NCI-H524 treated with DMSO at 0.1 percent for 48 hours (cell line): Measurements from ENCODE around the gene GABRR2.
"Not testable (repeated sequence)": the region's sequence is repeated elsewhere in the genome, so short reads cannot be mapped to it uniquely, and the experiment has no call there.

Experiments
- DNase-seq: peaks from one replicate; lab custom pipeline; 2025; lab: John Stamatoyannopoulos, UW

GABRR2 gene

GRCh38 chr6:89324304-89324703 is 9.2 kb upstream of the GABRR2 start:
- DNase-seq = no peak

GRCh38 chr6:89323511-89323971 is 8.4 kb upstream of the GABRR2 start:
- DNase-seq = no peak

DNA sequence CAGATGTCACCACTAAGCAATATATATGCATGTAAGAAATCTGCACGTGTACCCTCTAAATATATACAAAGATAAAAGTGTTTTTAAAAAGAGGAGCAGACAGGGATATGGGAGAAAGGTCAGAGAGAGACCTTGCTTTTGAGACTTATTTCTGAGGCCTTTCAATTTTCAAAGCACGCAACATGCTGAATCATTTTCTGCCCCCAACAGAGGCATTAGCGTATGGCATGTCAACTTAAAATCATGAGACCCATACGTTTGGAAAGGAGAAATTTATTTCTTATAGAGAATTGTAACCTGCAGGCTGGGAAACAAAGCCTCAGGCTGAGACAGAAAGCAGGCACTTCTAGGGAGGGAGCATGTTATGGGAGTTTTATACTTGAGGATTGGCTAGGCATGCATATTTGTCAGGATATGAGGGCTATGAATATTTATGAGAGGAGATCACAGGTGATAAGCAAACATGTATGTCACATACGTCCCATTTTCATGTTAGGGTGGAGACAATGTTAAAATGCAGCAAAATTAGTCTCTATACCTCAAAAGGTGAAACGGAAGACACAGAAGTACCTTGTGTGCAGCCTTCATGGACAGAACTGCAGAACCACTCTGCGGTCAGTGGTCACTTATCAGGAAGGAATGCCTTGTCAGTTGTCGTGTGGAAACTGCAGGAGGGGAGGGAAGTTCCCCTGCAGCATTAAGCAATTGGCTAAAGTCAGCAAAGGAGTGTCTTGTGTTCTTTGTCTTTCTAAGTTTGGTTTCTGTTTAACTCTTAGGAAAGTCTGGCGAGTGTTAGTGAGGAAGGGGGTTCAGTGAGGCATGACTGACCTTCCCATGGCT is 6.3 kb upstream of the GABRR2 start:
- no peak for DNase-seq

GRCh38 chr6:89320012-89320559 is 5.0 kb upstream of the GABRR2 start:
- DNase-seq = no peak

DNA sequence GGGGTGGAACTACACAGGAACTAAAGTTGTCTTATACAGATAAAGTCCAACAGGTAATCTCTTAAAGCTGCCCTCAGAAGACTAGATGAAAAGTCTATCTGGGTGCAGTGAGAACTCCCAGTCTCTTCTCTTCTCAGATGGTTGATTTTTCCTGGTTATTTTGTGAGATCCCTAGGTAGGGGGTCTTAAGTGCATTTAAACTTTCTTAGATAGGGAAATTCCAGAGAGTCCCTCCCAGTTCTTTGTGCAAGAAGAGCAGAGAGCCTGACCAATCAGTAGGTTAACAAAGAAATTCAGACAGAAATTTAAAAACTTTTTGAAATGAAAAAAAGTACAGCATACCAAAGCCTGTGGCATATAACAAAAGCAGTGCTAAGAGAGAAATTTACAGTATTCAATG is 2.0 kb upstream of the GABRR2 start:
- no peak for DNase-seq

GRCh38 chr6:89314692-89315091 is 407 bp downstream of the GABRR2 start:
- DNase-seq = no peak

DNA sequence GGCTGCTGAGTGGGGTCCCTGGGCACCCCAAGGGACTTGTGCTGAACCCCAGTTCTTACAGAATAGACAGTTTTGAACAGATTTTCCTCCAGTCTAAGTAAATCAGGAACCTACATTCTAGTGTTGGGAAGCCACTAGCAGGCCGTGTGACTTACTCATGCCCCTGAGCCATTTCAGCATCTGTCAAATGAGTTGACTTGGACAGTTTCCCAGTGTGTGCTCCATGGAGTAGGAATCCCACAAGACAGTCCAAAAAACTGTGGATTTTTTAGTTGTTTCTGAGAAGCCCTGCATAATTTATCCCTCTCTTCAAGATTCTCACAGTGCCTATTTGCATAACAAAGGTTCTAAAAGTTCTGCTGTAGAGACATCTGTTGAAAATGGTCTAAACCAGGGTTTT is 2.1 kb downstream of the GABRR2 start:
- DNase-seq = no peak

DNA sequence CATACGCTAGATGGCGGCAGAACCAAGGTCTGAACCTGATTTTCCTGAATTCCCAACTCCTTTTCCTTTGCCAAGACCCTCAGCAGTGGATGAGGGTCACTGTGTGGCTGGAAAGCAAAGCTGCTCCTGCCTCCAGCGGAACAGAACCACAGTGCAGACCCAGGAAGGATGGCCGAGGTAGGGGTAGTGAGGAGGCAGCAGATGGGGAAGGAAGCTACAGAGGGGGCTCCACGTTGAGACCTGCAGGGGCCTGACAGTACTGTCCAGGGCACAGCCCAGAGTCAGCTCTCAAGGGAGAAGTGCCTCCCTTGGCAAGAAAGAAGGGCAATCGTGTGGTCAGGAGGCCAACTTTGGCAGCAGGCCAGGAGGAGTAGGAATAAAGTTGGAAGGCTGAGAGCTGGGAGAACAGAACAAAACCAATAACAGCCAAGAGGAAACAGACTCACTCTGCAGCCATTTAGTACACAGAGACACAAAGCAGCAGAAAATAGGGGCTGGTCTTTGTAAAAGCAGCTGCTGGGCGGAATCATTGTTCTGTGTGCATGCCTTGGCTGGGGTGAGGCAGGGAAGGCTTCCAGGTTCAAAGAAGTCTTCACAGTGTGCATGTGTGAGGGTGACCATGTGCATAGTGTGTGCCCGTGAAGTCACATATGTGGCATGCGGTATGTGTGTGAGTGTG is 3.1 kb downstream of the GABRR2 start:
- no peak for DNase-seq

- DNase-seq = no peak
Measured at GRCh38 chr6:89311530-89311852, 3.6 kb downstream of the GABRR2 start.

GRCh38 chr6:89310929-89311328 is 4.2 kb downstream of the GABRR2 start:
- no peak for DNase-seq

DNA sequence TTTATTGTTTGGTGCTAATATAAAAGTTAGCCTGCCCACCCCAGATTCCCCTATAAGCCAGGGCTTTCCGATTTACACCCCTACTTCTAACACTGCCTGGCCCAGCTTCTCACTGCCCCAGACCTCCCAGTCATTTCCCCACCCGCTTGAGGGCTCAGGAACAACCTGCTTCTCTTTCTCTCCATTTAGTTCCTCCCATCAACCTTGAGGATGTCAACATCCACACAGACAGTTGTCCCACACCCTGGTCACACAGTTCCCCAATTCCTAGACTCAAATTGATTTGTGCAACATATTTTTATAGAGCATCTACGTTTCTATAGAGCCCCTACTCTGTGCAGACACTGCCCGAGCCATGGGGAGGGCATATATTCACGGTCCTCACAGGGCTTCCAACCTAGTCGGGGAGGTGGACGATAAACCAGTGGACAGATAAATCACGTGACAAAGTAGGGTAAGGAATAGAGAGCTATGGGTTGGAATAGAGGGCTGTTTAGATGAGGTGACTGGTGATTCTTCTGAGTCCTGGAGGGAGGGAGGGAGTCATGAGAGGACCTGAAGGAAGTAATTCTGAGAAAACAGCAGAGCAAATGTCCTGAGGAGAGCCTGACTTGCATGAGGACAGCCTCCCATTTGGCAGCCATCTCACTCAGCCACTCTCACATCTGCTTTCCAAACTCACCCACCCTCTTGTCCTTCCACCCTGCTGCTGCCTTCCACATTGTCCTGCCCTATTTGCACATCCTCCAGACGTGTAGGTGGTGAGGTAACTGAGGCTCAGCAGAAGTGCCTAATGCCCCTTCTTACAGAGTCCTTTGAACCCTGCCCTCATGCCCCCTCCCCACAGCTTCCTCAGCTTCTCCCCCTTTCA is 6.3 kb downstream of the GABRR2 start:
- DNase-seq = no peak

GRCh38 chr6:89304517-89304916 is 10.6 kb downstream of the GABRR2 start:
- DNase-seq = not testable (repeated sequence)

DNA sequence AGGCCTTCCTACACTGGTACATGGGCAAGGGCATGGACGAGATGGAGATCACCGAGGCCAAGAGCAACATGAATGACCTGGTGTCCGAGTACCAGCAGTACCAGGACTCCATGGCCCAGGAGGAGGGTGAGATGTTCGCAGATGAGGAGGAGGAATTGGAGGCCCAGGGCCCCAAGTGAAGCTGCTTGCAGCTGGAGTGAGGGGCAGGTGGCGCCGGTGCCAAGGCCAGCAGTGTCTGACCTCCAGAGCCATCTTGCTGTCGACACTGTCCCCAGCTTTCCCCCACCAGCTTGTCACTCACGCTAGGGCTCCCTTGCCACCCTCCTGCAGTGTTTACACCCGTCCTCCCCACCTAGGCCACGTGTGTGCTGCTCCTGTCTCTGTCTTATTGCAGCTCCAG is 12.2 kb downstream of the GABRR2 start:
- no peak for DNase-seq

- no peak for DNase-seq
Measured at GRCh38 chr6:89302195-89302770, 12.8 kb downstream of the GABRR2 start.

- DNase-seq = no peak
Measured at GRCh38 chr6:89301586-89302194, 13.4 kb downstream of the GABRR2 start.

- no peak for DNase-seq
Measured at GRCh38 chr6:89299466-89299850, 15.6 kb downstream of the GABRR2 start.

- peak; percentile 53 for DNase-seq
Measured at GRCh38 chr6:89298680-89299465, 16.2 kb downstream of the GABRR2 start.

GRCh38 chr6:89297695-89298351 is 17.3 kb downstream of the GABRR2 start:
- DNase-seq = peak; percentile 99

GRCh38 chr6:89295981-89296380 is 19.1 kb downstream of the GABRR2 start:
- no peak for DNase-seq

DNA sequence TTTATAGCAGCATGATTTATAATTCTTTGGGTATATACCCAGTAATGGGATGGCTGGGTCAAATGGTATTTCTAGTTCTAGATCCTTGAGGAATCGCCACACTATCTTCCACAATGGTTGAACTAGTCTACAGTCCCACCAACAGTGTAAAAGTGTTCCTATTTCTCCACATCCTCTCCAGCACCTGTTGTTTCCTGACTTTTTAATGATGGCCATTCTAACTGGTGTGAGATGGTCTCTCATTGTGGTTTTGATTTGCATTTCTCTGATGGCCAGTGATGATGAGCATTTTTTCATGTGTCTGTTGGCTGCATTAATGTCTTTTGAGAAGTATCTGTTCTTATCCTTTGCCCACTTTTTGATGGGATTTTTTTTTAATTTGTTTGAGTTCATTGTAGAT is 20.0 kb downstream of the GABRR2 start:
- DNase-seq = not testable (repeated sequence)
